ENCODE results near the gene RBM14. TPM values are rescaled to one million over a fixed set of nuclear protein-coding genes. Genes with fewer than 3 reads are reported as not detected.
A peak's percentile ranks its signal among the peaks of the same experiment; 100 is the strongest.

RBM14 gene
- total RNA-seq, 1 experiment from 2014 or later: 92.0 TPM

- TF ChIP-seq ATF1 (CRISPR knock-in tag; IDR thresholded peaks at IDR 0.05) (no peak), CREB1 (CRISPR knock-in tag; IDR thresholded peaks at IDR 0.05) (peak; percentile 36), TP53 (CRISPR knock-in tag; IDR thresholded peaks at IDR 0.05) (peak; percentile 96), NR1H2 (CRISPR knock-in tag; IDR thresholded peaks at IDR 0.05) (no peak), ELF4 (CRISPR knock-in tag; IDR thresholded peaks at IDR 0.05; ENCODE audit: low read depth) (no peak), ZNF671 (CRISPR knock-in tag; IDR thresholded peaks at IDR 0.05) (no peak), JUN (CRISPR knock-in tag; IDR thresholded peaks at IDR 0.05) (peak; percentile 77; the same call in 1 of the 2 replicates), ESRRA (CRISPR knock-in tag; IDR thresholded peaks at IDR 0.05; ENCODE audit: borderline replicate concordance) (no peak; the same call in 1 of the 2 replicates), ZNF138 (CRISPR knock-in tag; conservative IDR thresholded peaks at IDR 0.05) (no peak; the same call in 1 of the 2 replicates), GTF2I (CRISPR knock-in tag; conservative IDR thresholded peaks at IDR 0.05) (no peak), HMGA2 (CRISPR knock-in tag; IDR thresholded peaks at IDR 0.05) (no peak), EMX1 (CRISPR knock-in tag; IDR thresholded peaks at IDR 0.05) (no peak), ZSCAN18 (CRISPR knock-in tag; IDR thresholded peaks at IDR 0.05) (no peak), ETV6 (CRISPR knock-in tag; IDR thresholded peaks at IDR 0.05) (peak; percentile 88), CBFB (CRISPR knock-in tag; IDR thresholded peaks at IDR 0.05; ENCODE audit: low read depth) (peak; percentile 54; the same call in 1 of the 2 replicates), ATF2 (CRISPR knock-in tag; IDR thresholded peaks at IDR 0.05; ENCODE audit: borderline replicate concordance, low read depth) (no peak), USF2 (CRISPR knock-in tag; IDR thresholded peaks at IDR 0.05) (0 out of 2 replicates have a peak, but pooled peaks have one; percentile 32), ZNF416 (CRISPR knock-in tag; IDR thresholded peaks at IDR 0.05) (no peak), E2F5 (CRISPR knock-in tag; IDR thresholded peaks at IDR 0.05) (peak; percentile 90; the same call in 1 of the 2 replicates), ERG (CRISPR knock-in tag; IDR thresholded peaks at IDR 0.05) (no peak), MLX (CRISPR knock-in tag; IDR thresholded peaks at IDR 0.05) (0 out of 2 replicates have a peak, but pooled peaks have one; percentile 68), KAT7 (CRISPR knock-in tag; IDR thresholded peaks at IDR 0.05; ENCODE audit: borderline replicate concordance) (no peak), ZNF532 (CRISPR knock-in tag; IDR thresholded peaks at IDR 0.05; ENCODE audit: borderline replicate concordance) (no peak), RELA (CRISPR knock-in tag; IDR thresholded peaks at IDR 0.05; ENCODE audit: borderline replicate concordance) (no peak; the same call in 1 of the 2 replicates)
These were observed 23.8 kb upstream of the RBM14 start, which contains the start of the genes CCDC87 and CCS (continued) for GRCh38 chr11:66592457-66593302.

Data from WTC11 (cell line).